CD4-positive, alpha-beta T cell treated with Interleukin-10 for 1 hour (primary cell): ENCODE measurements around the gene RSPH10B.
"Not testable (repeated sequence)": the region's sequence is repeated elsewhere in the genome, so short reads cannot be mapped to it uniquely, and the experiment has no call there.

Experiments used
- DNase-seq: peaks from one replicate; pipeline ENCODE4 v3.0.0-alpha.2; 2020

RSPH10B gene

DNA sequence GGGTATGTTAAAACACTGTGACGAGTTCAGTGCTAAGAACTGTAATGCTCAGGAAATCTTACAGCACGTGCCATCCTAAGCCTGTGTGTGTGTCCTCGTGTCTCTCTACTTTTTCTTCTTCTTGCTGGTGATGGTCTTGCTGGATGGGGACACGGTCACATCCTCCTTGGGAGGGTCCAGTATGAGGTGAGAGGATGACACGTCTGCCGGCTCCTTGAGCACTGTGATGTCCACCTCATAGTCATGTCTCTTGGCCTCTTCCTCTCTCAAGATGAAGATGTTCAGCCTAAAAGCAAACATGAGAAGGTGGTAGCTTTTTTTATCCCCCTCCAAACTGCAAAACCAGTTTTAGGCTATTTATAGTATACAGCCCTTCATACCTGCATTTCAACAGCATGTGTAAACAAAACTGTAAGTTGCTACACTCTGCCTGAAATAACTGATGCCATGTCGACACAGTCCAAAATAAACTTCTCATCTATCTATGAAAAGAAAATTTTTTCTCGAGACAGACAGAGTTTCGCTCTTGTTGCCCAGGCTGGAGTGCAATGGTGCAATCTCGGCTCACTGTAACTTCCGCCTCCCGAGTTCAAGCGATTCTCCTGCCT lies 44.1 kb downstream of the RSPH10B start:
- not testable (repeated sequence) for DNase-seq

GRCh38 chr7:5924630-5925029 lies 45.9 kb downstream of the RSPH10B start:
- DNase-seq, result not testable (repeated sequence)

- DNase-seq, result not testable (repeated sequence)
Observed at GRCh38 chr7:5924180-5924579, 46.3 kb downstream of the RSPH10B start.

- DNase-seq, result not testable (repeated sequence)
Observed at GRCh38 chr7:5916529-5916928, 54.0 kb downstream of the RSPH10B start.

DNA sequence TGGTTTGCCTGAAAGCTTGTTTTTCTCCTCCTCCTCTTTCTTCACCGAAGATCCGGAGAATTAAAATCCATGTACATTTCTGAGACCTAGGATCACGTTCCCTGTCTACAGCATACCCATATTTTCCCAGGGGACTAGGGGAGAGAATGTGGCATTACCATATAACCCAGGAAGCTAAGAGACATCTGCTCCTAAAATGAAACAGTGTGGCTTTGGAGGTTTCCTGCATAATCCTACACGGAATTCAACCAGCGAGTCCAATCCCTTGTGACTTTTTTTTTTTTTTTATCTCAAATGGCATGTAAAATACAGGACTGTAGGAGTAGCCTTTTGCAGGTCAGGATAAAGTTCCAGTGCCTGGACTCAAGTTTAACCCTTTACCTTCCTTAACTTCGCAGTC lies 61.7 kb downstream of the RSPH10B start:
- not testable (repeated sequence) for DNase-seq

- not testable (repeated sequence) for DNase-seq
Observed at GRCh38 chr7:5904726-5905125, 65.8 kb downstream of the RSPH10B start.

GRCh38 chr7:5903002-5903401 lies 67.5 kb downstream of the RSPH10B start:
- not testable (repeated sequence) for DNase-seq

DNA sequence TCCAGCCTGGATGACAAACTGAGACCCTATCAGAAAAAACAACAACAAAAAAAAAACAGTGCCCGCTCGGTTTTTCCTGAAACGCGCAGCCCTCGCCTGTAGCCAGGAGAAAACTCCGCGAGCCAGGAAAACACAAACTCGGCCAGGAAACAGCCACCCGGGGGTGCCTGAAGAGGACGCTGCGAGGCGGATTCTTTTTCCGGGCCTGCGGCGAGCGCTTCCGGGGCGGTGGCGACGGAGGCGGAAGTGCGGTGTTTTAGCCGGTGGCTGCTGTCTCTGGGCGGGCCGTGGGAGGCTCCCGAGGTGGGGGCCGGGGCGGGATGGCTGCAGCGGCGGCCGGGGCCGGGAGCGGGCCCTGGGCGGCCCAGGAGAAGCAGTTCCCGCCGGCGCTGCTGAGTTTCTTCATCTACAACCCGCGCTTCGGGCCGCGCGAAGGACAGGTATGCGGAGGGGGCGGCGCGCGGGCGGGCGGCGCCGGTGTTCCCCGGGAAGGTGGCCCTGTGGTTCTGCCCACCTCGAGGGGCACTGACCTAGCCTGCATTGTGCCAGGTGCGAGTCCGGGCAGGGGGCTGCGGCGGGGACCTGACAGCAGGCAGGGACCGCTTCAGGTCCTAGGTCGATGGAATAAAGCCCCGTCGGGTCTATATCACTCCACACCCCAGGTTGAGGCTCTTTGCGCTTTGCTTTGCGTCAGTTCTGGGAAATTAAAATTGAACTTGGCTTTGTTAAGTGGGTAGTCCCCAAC lies 71.8 kb downstream of the RSPH10B start, which contains the start of gene CCZ1:
CCZ1 (plus strand) TSS at position 254 of the 745 bp plus-strand sequence; CDS start at position 321, 67 bp downstream.
- DNase-seq, result peak; percentile 77

DNA sequence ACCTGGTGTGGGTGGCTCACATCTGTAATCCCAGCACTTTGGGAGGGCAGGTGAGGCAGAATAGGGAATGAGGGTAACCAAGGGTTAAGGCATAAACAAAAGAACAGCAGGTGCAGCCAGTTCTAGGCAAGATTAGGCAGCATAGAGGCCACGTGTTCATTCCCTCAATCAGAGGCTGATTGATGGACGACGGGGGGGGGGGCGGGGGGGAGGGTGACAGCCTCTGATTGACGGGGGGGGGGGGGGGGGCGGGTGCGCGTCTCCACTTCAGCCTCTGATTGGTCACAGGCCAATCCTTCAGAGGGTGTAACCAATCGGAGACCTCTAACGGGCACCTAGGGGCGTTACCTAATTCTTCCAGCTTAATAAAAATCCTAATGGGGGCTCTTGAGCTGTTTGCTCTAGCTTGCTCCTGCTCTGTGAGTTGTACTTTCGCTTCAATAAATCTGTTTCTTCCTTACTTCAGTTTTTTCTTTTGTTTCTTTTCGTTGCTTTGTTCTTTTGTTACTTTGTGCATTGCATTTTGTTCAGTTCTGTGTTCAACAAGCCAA lies 73.0 kb downstream of the RSPH10B start:
- not testable (repeated sequence) for DNase-seq

DNA sequence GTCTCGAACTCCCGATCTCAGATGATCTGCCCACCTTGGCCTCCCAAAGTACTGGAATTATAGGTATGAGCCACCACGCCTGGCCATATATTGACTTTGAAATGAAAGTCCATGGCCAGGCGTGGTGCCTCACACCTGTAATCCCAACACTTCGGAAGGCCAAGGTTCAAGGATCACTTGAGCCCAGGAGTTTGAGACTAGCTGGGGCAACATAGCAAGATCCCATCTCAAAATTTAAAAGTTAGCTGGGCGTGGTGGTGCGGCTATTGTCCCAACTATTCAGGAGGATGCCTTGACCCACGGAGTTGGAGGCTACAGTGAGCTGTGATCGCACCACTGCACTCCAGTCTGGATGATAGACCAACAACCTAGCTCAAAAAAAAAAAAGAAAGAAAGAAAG lies 78.0 kb downstream of the RSPH10B start:
- DNase-seq, result no peak

GRCh38 chr7:5890244-5890643 lies 80.2 kb downstream of the RSPH10B start:
- DNase-seq, result not testable (repeated sequence)

- DNase-seq, result not testable (repeated sequence)
Observed at GRCh38 chr7:5888021-5888420, 82.5 kb downstream of the RSPH10B start.

DNA sequence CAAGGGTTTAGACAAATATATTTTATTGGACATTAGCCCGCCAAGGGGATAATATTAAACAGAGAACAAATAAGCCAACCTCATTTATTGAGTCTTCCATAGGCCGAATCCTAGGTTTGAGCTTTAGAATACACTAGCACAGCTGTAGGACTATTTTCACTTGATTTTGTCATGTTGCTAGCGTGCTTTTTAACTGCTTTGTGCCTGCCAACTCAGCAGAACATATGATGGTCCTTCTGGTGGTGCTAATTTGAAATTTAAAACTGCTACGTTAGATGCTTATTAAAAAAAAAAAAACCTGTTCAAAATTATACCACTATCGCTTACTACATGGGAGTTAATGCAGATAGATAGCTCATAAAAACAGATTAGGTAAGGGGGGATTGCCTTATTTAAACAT lies 86.1 kb downstream of the RSPH10B start:
- not testable (repeated sequence) for DNase-seq

GRCh38 chr7:5880106-5880505 lies 90.4 kb downstream of the RSPH10B start:
- DNase-seq, result not testable (repeated sequence)

- not testable (repeated sequence) for DNase-seq
Observed at GRCh38 chr7:5879591-5879990, 90.9 kb downstream of the RSPH10B start.
